ENCODE data around the gene MAGT1. TPM values are rescaled to one million over a fixed set of nuclear protein-coding genes. Genes with fewer than 3 reads are reported as not detected.

The MAGT1 gene
- total RNA-seq, 2 experiments from 2014 or later = 29.9 to 31.0 TPM

DNA sequence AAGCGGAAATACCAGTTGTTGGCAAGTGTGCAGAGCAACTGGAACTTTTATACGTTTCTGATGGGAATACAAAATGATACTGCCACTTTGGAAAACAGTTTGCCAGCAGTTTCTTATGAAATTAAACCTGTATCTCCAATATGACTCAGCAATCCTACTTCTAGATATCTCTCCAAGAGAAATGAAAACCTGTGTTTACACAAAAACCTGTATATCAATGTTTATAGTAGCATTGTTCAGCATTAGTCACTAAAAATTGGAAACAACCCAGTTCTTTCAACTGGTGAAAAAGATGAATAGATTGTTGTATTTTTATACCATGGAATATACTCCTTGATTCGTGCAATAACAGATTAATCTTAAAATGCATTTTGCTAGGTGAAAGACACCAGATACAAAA lies 42.1 kb upstream of the MAGT1 start:
- no peaks in the 10 kb centered on the region for H3K36me3 Mint-ChIP-seq (ENCODE audit: low read depth)
- H3K9me3 Mint-ChIP-seq = no peaks in the 10 kb centered on the region
- TF ChIP-seq, protein P1, sequence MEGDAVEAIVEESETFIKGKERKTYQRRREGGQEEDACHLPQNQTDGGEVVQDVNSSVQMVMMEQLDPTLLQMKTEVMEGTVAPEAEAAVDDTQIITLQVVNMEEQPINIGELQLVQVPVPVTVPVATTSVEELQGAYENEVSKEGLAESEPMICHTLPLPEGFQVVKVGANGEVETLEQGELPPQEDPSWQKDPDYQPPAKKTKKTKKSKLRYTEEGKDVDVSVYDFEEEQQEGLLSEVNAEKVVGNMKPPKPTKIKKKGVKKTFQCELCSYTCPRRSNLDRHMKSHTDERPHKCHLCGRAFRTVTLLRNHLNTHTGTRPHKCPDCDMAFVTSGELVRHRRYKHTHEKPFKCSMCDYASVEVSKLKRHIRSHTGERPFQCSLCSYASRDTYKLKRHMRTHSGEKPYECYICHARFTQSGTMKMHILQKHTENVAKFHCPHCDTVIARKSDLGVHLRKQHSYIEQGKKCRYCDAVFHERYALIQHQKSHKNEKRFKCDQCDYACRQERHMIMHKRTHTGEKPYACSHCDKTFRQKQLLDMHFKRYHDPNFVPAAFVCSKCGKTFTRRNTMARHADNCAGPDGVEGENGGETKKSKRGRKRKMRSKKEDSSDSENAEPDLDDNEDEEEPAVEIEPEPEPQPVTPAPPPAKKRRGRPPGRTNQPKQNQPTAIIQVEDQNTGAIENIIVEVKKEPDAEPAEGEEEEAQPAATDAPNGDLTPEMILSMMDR (IDR thresholded peaks at IDR 0.05) = no peak
- Histone ChIP-seq H3K9me3 (ENCODE audit: control insufficient read depth in 1 of 2, insufficient read depth in 1 of 2, low read length in 2 of 2) (no peaks in the 10 kb centered on the region), H3K36me3 (ENCODE audit: insufficient read depth, low read length) (no peaks in the 10 kb centered on the region), H3K27ac (ENCODE audit: low read depth in 1 of 2, low read length in 2 of 2) (no peak overlapping the region), H3K4me1 (ENCODE audit: insufficient read depth, low read length) (peaks cover under 1% of the 10 kb centered on the region), H3K27me3 (ENCODE audit: control insufficient read depth in 1 of 2, insufficient read depth in 2 of 2, low read length in 2 of 2) (no peaks in the 10 kb centered on the region), H3K4me3 (ENCODE audit: low read length) (no peak overlapping the region)
- H3K27ac Mint-ChIP-seq = no peak overlapping the region
- DNase-seq = no peak
- CTCF ChIA-PET = no interaction called here
- intact Hi-C loops (cut with DNase I, micrococcal nuclease) = no loop called here
- H3K27me3 Mint-ChIP-seq = no peaks in the 10 kb centered on the region
- no peak overlapping the region for H3K4me3 Mint-ChIP-seq
- POLR2A ChIA-PET = no interaction called here
- ATAC-seq (ENCODE audit: poor library complexity) = no peak
- H3K4me1 Mint-ChIP-seq (ENCODE audit: low read depth) = peaks cover 9% of the 10 kb centered on the region

DNA sequence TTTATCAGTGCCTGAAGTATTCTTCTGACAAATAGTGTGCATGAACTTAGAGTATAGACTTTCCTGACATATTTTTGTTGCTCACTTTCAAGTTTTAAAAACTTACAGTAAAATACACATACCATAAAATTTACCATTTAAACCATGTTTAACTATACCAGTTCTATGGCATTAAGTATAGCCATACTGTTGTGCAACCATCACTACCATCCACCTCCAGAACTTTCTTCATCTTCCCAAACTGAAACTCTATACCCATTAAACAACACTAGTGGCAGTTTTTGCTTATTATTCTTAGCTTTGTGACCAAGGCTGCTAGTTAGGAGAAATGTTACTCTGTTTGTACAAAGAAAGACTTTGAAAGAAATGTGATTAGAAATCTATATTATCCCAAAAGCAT lies 41.1 kb upstream of the MAGT1 start:
- Mint-ChIP-seq H3K4me3 (no peak overlapping the region), H3K36me3 (ENCODE audit: low read depth) (no peaks in the 10 kb centered on the region), H3K27me3 (no peaks in the 10 kb centered on the region), H3K4me1 (ENCODE audit: low read depth) (no peaks in the 10 kb centered on the region), H3K27ac (no peak overlapping the region), H3K9me3 (no peaks in the 10 kb centered on the region)
- H3K9me3 ChIP-seq (ENCODE audit: control insufficient read depth in 1 of 2, insufficient read depth in 1 of 2, low read length in 2 of 2) = no peaks in the 10 kb centered on the region
- H3K36me3 ChIP-seq (ENCODE audit: insufficient read depth, low read length) = no peaks in the 10 kb centered on the region
- TF ChIP-seq, protein P1 (IDR thresholded peaks at IDR 0.05) = no peak
- POLR2A ChIA-PET = no interaction called here
- intact Hi-C loops (cut with DNase I, micrococcal nuclease) = no loop called here
- no peaks in the 10 kb centered on the region for H3K27me3 ChIP-seq (ENCODE audit: control insufficient read depth in 1 of 2, insufficient read depth in 2 of 2, low read length in 2 of 2)
- CTCF ChIA-PET = no interaction called here
- ATAC-seq (ENCODE audit: poor library complexity) (no peak), DNase-seq (no peak)
- H3K4me1 ChIP-seq (ENCODE audit: insufficient read depth, low read length) = no peaks in the 10 kb centered on the region
- no peak overlapping the region for H3K4me3 ChIP-seq (ENCODE audit: low read length)
- no peak overlapping the region for H3K27ac ChIP-seq (ENCODE audit: low read depth in 1 of 2, low read length in 2 of 2)

- H3K27ac Mint-ChIP-seq = no peak overlapping the region
- H3K36me3 Mint-ChIP-seq (ENCODE audit: low read depth) = no peaks in the 10 kb centered on the region
- ChIA-PET POLR2A (no interaction called here), CTCF (no interaction called here)
- no peak overlapping the region for H3K27ac ChIP-seq (ENCODE audit: low read depth in 1 of 2, low read length in 2 of 2)
- TF ChIP-seq, protein P1 (IDR thresholded peaks at IDR 0.05) = no peak
- no peaks in the 10 kb centered on the region for H3K9me3 Mint-ChIP-seq
- H3K4me1 ChIP-seq (ENCODE audit: insufficient read depth, low read length) = no peaks in the 10 kb centered on the region
- no peak for DNase-seq
- no peaks in the 10 kb centered on the region for H3K9me3 ChIP-seq (ENCODE audit: control insufficient read depth in 1 of 2, insufficient read depth in 1 of 2, low read length in 2 of 2)
- no peaks in the 10 kb centered on the region for H3K36me3 ChIP-seq (ENCODE audit: insufficient read depth, low read length)
- intact Hi-C loops (cut with DNase I, micrococcal nuclease) = no loop called here
- H3K4me3 ChIP-seq (ENCODE audit: low read length) = no peak overlapping the region
- no peaks in the 10 kb centered on the region for H3K4me1 Mint-ChIP-seq (ENCODE audit: low read depth)
- H3K27me3 Mint-ChIP-seq = no peaks in the 10 kb centered on the region
- H3K4me3 Mint-ChIP-seq = no peak overlapping the region
- no peaks in the 10 kb centered on the region for H3K27me3 ChIP-seq (ENCODE audit: control insufficient read depth in 1 of 2, insufficient read depth in 2 of 2, low read length in 2 of 2)
- no peak for ATAC-seq (ENCODE audit: poor library complexity)
Observed at GRCh38 chrX:77935886-77936285, 40.7 kb upstream of the MAGT1 start.

Data from CD4-positive, alpha-beta T cell (primary cell).